Astrocyte of the spinal cord (primary cell): ENCODE results near the gene NT5C1B.
A peak's percentile ranks its signal among the peaks of the same experiment; 100 is the strongest.

ENCODE experiments used
- DNase-seq: peaks from one replicate; pipeline ENCODE4 v3.0.0; 2011; ENCODE audit warnings: low read depth, low spot score
- H3K4me3 ChIP-seq: 2 replicates; pipeline ENCODE4 v1.5.1; 2011; ENCODE audit warnings: low read depth, mild to moderate bottlenecking, low read length, moderate library complexity
- in situ Hi-C: cut with HindIII; loops from 2 replicates; pipeline ENCODE4 v1.10.0; 2017; ENCODE audit warnings: low sequenced_read_pairs
- TF ChIP-seq, protein P1 (sequence below): IDR thresholded peaks from 2 replicates; pipeline ENCODE4 v1.5.1; 2012; ENCODE audit warnings: low read depth, mild to moderate bottlenecking, low read length, inconsistent platforms

The NT5C1B gene

DNA sequence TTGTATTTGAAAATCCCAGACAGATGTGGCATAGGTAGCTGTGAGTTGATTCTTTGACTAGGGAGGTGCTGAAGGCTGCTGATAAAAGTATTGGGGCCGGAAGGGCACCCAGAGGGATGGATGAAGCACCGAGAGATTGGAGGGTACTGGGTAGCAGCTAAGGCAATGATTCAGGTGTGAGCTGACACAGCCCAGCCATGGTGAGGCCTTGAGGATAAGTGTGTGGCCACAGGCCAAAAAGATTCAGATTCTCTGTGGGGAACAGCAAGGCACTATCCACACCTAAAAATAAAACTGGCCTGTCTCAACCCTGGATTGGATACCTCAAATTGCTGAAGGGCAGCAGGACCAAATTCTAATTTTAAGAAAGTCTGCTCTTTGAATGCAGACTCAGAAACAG, 64.1 kb downstream of the NT5C1B start:
- no peak overlapping the region for H3K4me3 ChIP-seq
- DNase-seq = no peak
- TF ChIP-seq, protein P1, sequence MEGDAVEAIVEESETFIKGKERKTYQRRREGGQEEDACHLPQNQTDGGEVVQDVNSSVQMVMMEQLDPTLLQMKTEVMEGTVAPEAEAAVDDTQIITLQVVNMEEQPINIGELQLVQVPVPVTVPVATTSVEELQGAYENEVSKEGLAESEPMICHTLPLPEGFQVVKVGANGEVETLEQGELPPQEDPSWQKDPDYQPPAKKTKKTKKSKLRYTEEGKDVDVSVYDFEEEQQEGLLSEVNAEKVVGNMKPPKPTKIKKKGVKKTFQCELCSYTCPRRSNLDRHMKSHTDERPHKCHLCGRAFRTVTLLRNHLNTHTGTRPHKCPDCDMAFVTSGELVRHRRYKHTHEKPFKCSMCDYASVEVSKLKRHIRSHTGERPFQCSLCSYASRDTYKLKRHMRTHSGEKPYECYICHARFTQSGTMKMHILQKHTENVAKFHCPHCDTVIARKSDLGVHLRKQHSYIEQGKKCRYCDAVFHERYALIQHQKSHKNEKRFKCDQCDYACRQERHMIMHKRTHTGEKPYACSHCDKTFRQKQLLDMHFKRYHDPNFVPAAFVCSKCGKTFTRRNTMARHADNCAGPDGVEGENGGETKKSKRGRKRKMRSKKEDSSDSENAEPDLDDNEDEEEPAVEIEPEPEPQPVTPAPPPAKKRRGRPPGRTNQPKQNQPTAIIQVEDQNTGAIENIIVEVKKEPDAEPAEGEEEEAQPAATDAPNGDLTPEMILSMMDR = no peak
- in situ Hi-C loops = no loop called here

DNA sequence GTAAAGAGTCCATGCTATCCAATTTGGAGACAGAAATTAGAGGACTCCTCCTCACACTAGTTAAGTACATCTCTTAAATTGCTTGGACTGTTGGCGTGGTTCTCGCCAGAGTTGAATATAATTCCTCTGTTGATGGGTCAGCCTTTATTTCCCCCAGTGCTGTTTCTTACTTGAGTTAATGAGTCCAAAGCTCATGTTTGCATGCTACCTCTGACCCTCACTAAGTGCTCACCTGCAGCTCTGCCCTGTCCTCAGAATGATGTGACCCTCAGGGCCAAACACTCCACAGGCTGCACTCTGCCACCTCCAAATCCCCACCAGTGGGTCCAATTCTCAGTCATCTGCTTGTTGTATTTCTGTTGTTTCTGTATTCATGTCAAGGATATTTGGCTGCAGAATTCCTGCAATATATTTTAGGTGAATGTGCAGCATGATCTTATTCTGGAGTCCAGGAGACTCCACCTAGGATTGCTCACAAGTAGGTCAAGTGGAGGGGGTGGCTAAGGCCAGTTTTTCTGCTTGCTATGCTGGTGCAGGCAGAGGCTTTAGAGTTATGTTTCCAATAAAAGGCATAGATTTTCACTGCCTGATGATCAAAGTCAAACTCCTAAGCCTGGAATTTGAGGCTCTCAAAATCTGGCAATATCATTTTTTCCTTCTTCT, 66.8 kb downstream of the NT5C1B start:
- no peak for DNase-seq
- in situ Hi-C loops = loop anchor here (25.0 kb wide), 1 partner anchor 840 kb away; the partner anchor contains the start of gene OSR1
- H3K4me3 ChIP-seq = no peak overlapping the region
- TF ChIP-seq, protein P1 = no peak

DNA sequence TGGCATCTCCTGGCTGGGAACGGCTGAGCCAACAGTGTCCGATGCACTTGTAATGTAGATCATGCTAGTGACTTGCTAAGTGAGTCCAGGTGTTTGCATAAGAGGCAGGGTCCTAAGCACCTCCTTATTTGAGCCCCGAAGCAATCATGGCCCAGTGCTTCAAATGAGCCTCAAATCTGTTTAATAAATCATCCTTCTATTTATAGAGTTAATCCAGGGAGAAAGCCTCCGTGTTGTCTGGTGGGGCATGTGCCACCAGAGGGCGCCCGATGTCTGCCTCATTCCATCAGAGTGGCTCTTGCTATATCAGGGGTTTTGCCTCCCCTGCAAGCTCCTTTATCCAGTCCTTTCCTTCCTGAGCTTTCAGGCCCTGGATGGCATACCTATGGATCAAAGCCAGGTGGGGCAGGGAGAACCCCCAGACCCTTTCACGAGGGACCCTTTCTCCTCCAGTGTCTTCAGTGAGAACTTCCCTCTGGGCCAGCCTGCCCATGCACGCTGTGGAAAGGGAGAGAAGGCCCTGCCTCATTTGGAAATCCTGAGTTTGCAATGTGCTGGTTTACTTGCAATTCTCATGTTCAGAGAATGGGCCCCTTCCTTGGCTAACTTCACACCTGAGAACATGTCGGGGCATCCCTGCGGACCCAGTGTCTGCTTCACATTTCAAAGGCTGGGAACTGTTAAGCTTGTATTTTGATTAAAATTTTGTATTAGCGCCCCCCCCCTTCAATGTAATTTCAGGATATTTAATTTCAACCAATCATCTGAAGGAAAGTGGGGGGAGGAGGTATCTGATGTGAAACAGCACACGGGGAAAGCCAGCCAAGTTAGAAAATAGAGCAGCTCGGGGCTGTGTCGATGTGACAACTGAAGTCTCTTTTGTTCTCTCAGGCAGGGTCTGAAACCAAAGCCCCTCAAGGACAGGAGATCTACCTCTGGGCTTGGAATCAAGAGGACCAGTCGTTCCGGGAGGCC, 68.6 kb downstream of the NT5C1B start:
- DNase-seq = peak; percentile 85
- in situ Hi-C loops = loop anchor here (25.0 kb wide), 1 partner anchor 842 kb away; the partner anchor contains the start of gene OSR1
- TF ChIP-seq, protein P1 = peak; percentile 89

DNA sequence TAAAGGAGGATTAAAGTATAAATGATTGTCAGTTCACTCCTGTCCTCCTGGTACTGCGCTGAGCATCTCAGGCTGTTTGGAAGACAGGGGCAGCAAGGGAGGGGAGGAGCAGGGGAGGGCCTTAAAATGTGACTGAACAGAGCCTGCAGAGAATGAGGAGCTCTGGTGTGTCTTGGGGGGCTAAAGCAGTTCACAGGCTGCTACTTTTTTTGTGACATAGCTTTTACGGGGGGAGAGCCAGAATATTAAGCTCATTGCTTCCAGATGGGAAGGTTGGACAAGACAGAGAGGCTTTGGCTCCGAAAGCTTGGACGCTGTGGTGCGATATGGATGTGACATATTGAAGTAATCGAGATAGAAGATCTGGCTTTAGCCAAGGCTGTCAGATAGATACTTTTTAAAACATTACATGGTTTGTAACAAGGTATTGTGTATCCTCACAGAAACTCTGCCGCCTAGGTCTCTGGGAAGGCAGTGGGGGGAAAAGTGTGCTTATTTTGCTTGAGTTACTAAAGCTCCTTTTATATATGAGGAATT, 69.4 kb downstream of the NT5C1B start:
- TF ChIP-seq, protein P1 = no peak
- no peak overlapping the region for H3K4me3 ChIP-seq
- no peak for DNase-seq
- in situ Hi-C loops = loop anchor here (25.0 kb wide), 1 partner anchor 842 kb away; the partner anchor contains the start of gene OSR1

More for the DNA sequence above, 68.6 kb downstream of the NT5C1B start:
- no peak overlapping the region for H3K4me3 ChIP-seq

DNA sequence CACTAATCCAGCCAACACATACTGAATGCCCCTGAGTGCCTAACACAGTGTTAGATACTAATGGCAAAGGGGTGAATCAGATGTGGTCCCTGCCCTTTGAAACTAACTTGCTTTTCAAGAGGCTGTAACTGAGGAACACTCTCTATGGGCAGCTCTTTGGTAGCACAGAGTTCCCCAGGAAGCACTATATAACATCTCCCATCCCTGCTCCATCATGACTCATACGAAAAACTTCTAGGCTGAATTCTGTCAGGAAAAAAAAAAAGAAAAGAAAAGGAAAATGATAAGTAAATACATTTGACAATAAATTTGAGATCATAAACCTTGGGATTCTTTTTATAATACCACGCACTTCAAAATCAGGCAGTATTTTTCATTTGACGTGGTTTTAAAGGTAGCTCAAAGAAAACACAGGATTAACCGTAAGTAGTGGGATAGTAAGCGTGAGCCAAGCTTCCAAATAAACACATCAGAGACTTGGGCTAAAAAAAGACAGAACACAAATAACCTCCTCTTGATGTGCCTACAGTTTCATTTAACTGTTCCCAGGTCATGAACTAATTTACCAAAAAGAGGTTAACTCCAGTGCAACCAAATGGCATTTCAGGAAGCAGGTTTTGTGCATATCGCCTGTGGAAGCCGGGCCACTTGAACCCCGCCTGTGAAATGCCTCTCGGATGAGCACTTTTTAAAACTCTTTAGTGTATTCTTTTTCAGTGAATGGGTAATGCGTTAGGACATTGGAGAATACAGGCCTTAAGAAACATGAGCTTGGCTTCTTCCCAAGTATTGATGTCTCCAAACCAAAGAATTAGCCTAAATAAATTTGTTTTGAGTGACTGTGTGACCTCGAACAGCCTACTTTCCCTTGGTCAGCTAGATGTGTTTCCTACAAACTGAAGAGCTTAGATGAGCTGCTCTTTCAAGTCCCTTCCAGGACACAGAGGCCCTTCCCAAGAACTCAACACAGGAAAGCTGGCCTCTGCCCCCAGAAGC, 71.0 kb downstream of the NT5C1B start:
- TF ChIP-seq, protein P1 = no peak
- in situ Hi-C loops = loop anchor here (25.0 kb wide), 1 partner anchor 844 kb away; the partner anchor contains the start of gene OSR1
- peak; percentile 73 for DNase-seq
- H3K4me3 ChIP-seq = no peak overlapping the region
